ENCODE data around the gene ZDHHC11B.

DNA sequence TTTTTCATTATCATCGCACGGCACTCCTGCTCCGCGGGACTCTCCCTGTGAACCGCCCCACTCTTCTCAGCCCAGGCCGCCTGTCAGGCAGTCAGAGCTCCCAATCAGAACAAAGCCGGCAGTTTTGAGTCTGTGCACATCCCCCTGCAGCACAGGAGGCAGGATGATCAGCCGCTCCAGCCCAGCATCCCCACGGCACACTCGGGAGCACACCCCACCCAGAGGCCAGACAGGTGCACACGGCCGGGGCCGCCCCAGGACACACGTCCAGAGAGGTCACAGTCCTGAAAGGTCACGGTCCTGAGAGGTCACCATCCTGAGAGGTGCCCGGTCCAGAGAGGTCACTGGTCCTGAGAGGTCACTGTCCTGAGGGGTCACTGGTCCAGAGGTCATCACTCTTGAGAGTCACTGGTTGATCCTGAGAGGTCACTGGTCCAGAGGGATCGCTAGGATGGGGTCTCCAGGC is 99.7 kb downstream of the ZDHHC11B start:
- TF ChIP-seq, protein P1, sequence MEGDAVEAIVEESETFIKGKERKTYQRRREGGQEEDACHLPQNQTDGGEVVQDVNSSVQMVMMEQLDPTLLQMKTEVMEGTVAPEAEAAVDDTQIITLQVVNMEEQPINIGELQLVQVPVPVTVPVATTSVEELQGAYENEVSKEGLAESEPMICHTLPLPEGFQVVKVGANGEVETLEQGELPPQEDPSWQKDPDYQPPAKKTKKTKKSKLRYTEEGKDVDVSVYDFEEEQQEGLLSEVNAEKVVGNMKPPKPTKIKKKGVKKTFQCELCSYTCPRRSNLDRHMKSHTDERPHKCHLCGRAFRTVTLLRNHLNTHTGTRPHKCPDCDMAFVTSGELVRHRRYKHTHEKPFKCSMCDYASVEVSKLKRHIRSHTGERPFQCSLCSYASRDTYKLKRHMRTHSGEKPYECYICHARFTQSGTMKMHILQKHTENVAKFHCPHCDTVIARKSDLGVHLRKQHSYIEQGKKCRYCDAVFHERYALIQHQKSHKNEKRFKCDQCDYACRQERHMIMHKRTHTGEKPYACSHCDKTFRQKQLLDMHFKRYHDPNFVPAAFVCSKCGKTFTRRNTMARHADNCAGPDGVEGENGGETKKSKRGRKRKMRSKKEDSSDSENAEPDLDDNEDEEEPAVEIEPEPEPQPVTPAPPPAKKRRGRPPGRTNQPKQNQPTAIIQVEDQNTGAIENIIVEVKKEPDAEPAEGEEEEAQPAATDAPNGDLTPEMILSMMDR (IDR thresholded peaks at IDR 0.05), result no peak
- no peak for TF ChIP-seq POLR2A (IDR thresholded peaks at IDR 0.05)
- TF ChIP-seq EP300 (IDR thresholded peaks at IDR 0.05), result no peak

All from ovary (tissue), 3 donors.